Esophagus muscularis mucosa (tissue), 4 donors: ENCODE data around the gene CASS4. TPM values are rescaled to one million over a fixed set of nuclear protein-coding genes. Genes with fewer than 3 reads are reported as not detected.

Experiments
- DNase-seq: peaks from one replicate; pipeline ENCODE4 v3.0.0-alpha.2; 2017; ENCODE audit errors: extremely low spot score
- H3K27ac ChIP-seq, 4 donors: fragments of 200-600 bp; sonication (generic); replicated peaks in 1 of 4; 1 replicate in 3 of 4; 2 replicates in 1 of 4; pipeline ENCODE4 v1.5.1; 2016 to 2019; ENCODE audit warnings: mild to moderate bottlenecking in 1 of 4
- H3K27me3 ChIP-seq, 4 donors: fragments of 200-600 bp; sonication (generic); one replicate each; pipeline versions ENCODE4 v1.5.1 to v1.6.0; 2016 to 2019
- H3K36me3 ChIP-seq, 4 donors: fragments of 200-600 bp; sonication (generic); one replicate each; pipeline ENCODE4 v1.5.1; 2016 to 2019
- H3K4me1 ChIP-seq, 4 donors: fragments of 200-600 bp; sonication (generic); one replicate each; pipeline ENCODE4 v1.5.1; 2016 to 2019
- H3K4me3 ChIP-seq, 4 donors: fragments of 200-600 bp; sonication (generic); 1 replicate in 2 of 4; 2 replicates in 2 of 4; pipeline ENCODE4 v1.5.1; 2016 to 2019; ENCODE audit warnings: mild to moderate bottlenecking in 4 of 4, moderate library complexity in 1 of 4
- H3K9me3 ChIP-seq, 4 donors: fragments of 200-600 bp; sonication (generic); 1 replicate in 3 of 4; 2 replicates in 1 of 4; pipeline ENCODE4 v1.5.1; 2016 to 2019
- EP300 ChIP-seq: sonication (generic); formaldehyde crosslinking; IDR thresholded peaks from one replicate; pipeline ENCODE4 v1.6.1; 2017; ENCODE audit warnings: antibody characterized with exemption
- POLR2A ChIP-seq: fragments of 450-650 bp; IDR thresholded peaks from one replicate; pipeline ENCODE4 v1.6.1; 2017; ENCODE audit warnings: antibody characterized with exemption, moderate library complexity, mild to moderate bottlenecking, low read depth
- POLR2AphosphoS5 ChIP-seq, 2 donors: sonication (generic); formaldehyde crosslinking; IDR thresholded peaks; one replicate each; pipeline ENCODE4 v1.6.1; 2017; ENCODE audit warnings: antibody characterized with exemption in 2 of 2
- WGBS: methylation state at CpG from one replicate; pipeline ENCODE4 v1.1.5; 2018; 5-methylcytosine and 5-hydroxymethylcytosine counted together
- intact Hi-C: fragments of 100-400 bp; cut with DNase I; formaldehyde crosslinking; loops from one replicate; pipeline ENCODE4 v1.15.1; 2023
- total RNA-seq, 4 donors: library from RNA; depleted of rRNA; stranded (reverse); fragments of >200 nt; gene quantifications; one replicate each; pipeline versions ENCODE4 v1.1.0 to v1.2.1, GENCODE V29; 2016
- TF ChIP-seq, protein P1 (sequence below), 3 experiments: fragments of 200-600 bp in 2 of 3; fragments of 450-650 bp in 1 of 3; sonication (generic) in 2 of 3; IDR thresholded peaks; one replicate each; pipeline ENCODE4 v1.5.1; 2017 to 2019; ENCODE audit warnings: antibody characterized with exemption in 3 of 3, mild to moderate bottlenecking in 2 of 3, moderate library complexity in 1 of 3

Gene CASS4
- total RNA-seq, 4 donors from 2014 or later = 3.1 to 8.1 (median 5.4) TPM

DNA sequence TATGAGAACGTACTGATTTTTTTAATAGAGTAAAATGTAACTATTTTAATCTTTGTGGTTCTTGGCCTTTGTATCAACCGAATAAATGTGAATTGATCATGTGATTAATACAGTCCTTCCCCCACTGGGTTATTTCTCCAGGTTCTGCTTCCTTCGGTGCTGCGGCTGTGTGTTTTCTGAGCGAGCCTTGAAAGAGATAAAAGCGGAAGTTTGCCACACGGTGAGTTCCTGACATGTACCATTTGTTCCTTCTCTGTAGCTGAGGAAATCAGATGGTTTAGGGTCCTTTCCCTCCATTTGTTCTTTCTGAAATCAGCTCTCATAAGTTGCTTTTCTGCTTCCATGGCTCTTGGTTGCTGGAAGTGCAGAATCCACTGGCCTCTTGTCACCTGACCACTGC is 71.9 kb downstream of the CASS4 start:
- DNase-seq = no peak
- H3K4me1 ChIP-seq = no peaks in the 10 kb centered on the region
- WGBS = 67% methylated on average over 7 of the region's 7 CpGs
- TF ChIP-seq POLR2A (no peak), EP300 (no peak)
- TF ChIP-seq, protein P1, sequence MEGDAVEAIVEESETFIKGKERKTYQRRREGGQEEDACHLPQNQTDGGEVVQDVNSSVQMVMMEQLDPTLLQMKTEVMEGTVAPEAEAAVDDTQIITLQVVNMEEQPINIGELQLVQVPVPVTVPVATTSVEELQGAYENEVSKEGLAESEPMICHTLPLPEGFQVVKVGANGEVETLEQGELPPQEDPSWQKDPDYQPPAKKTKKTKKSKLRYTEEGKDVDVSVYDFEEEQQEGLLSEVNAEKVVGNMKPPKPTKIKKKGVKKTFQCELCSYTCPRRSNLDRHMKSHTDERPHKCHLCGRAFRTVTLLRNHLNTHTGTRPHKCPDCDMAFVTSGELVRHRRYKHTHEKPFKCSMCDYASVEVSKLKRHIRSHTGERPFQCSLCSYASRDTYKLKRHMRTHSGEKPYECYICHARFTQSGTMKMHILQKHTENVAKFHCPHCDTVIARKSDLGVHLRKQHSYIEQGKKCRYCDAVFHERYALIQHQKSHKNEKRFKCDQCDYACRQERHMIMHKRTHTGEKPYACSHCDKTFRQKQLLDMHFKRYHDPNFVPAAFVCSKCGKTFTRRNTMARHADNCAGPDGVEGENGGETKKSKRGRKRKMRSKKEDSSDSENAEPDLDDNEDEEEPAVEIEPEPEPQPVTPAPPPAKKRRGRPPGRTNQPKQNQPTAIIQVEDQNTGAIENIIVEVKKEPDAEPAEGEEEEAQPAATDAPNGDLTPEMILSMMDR (IDR thresholded peaks at IDR 0.05) = no peak
- H3K9me3 ChIP-seq = no peaks in the 10 kb centered on the region
- no peak overlapping the region for H3K4me3 ChIP-seq
- peaks cover 35 to 97% (median 81%) of the 10 kb centered on the region in 4 donors for H3K36me3 ChIP-seq
- intact Hi-C loops = no loop called here
- H3K27ac ChIP-seq = no peak overlapping the region
- H3K27me3 ChIP-seq = no peaks in the 10 kb centered on the region

DNA sequence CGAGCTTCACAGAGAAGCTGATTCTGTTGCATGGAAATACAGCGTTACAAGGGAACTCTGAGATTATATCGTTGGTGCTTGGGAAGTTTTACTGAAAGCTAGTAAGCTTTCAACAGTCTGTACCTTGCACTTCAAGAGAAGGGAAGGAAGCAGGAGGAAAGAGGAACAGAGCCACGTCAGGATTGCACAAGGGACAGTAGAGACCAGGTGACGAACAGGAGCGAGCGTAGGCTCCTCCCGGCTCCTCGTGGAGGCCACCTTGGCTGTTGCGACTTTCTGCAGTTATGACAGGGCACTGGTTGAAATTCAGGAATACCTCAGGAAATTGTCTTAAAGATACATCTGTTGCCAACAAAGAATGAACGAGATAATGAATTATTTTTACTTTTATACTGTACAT is 75.2 kb downstream of the CASS4 start:
- no peak for TF ChIP-seq EP300
- TF ChIP-seq, protein P1 (IDR thresholded peaks at IDR 0.05) = no peak
- TF ChIP-seq POLR2A = no peak
- TF ChIP-seq POLR2AphosphoS5 (IDR thresholded peaks at IDR 0.05) = no peak
- 73% methylated on average over 11 of the region's 11 CpGs for WGBS
- Histone ChIP-seq H3K4me1 (peaks cover 0 to 6% (median 0%) of the 10 kb centered on the region in 4 donors), H3K4me3 (no peak overlapping the region), H3K36me3 (peaks cover 20 to 96% (median 78%) of the 10 kb centered on the region in 4 donors), H3K9me3 (no peaks in the 10 kb centered on the region), H3K27me3 (no peaks in the 10 kb centered on the region), H3K27ac (no peak overlapping the region)
- intact Hi-C loops = no loop called here
- DNase-seq = no peak

DNA sequence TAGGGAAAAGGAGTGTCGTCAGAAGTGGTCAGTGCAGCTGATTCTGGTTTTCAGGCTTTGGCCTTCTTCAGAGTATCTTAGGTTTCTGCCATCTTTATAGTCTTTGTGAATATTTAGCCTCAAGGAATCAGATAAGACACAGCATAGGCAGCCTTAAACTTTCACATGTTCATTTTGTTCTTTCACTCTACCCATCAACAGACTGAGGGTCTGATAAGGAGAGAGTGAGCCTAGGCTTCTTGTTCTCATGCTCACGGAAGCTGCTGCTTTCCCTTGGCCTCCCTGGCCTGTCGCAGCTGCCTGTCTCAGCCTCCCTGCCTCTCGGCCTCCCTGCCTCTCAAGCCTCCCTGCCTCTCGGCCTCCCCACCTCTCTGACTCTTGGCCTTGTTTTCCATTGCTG is 76.5 kb downstream of the CASS4 start:
- Histone ChIP-seq H3K36me3 (peaks cover 20 to 96% (median 75%) of the 10 kb centered on the region in 4 donors), H3K27ac (no peak overlapping the region), H3K9me3 (no peaks in the 10 kb centered on the region), H3K27me3 (no peaks in the 10 kb centered on the region), H3K4me1 (peaks cover 0 to 6% (median 0%) of the 10 kb centered on the region in 4 donors), H3K4me3 (no peak overlapping the region)
- no peak for DNase-seq
- no peak for TF ChIP-seq POLR2A
- TF ChIP-seq POLR2AphosphoS5 (IDR thresholded peaks at IDR 0.05) = no peak
- TF ChIP-seq, protein P1 (IDR thresholded peaks at IDR 0.05) = no peak
- TF ChIP-seq EP300 = no peak
- WGBS = 98% methylated on average over 5 of the region's 5 CpGs
- intact Hi-C loops = no loop called here

DNA sequence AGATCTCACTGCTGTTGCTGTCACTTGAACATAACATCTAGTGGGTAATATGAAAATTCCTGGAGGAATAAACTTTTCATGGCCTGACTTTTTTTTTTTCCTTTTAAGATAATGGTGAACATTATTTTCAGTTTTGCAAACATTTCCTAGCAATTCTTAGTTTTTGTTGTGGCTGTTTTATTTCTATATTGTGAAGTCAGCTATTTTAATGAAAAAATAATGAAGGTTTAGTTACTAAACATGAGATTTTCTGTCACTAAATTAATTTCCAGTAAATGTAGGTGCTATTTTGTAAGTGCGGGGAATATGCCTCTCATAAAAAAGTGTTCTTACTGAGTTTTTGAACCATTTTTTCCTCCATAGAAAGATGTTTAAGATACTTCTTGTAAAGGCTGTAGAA is 89.1 kb downstream of the CASS4 start:
- Histone ChIP-seq H3K27me3 (no peaks in the 10 kb centered on the region), H3K27ac (no peak overlapping the region), H3K36me3 (peaks cover 13 to 48% (median 27%) of the 10 kb centered on the region in 4 donors), H3K4me1 (no peaks in the 10 kb centered on the region), H3K4me3 (no peak overlapping the region), H3K9me3 (peaks cover 0 to 4% (median 0%) of the 10 kb centered on the region in 4 donors)
- intact Hi-C loops = no loop called here
- TF ChIP-seq, protein P1 (IDR thresholded peaks at IDR 0.05) = no peak
- TF ChIP-seq POLR2AphosphoS5 (IDR thresholded peaks at IDR 0.05) = no peak
- no peak for TF ChIP-seq EP300
- no peak for TF ChIP-seq POLR2A
- WGBS = 100% methylated on average over 1 of the region's 1 CpG
- no peak for DNase-seq

DNA sequence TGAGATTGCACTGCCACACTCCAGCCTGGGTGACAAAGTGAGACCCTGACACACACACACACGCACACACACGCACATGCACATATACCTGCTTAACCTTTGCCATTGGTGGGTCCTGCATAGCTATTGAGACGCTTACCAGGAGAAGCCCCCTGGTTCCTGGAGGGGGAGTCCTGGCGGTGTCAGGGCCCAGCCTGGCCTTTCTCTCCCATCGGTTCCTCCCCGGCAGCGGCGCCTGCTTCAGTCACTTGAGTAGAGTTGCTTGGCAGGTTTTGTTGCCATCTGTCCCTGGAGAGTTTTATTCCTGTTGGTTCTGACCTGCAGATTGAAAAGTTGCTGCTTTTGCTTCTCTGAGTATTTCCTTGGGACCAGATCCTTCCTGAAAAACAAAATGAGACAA is 91.9 kb downstream of the CASS4 start:
- intact Hi-C loops = no loop called here
- no peak overlapping the region for H3K4me3 ChIP-seq
- TF ChIP-seq EP300 (no peak), POLR2AphosphoS5 (IDR thresholded peaks at IDR 0.05) (no peak), POLR2A (no peak)
- TF ChIP-seq, protein P1 (IDR thresholded peaks at IDR 0.05) = no peak
- 99% methylated on average over 8 of the region's 8 CpGs for WGBS
- H3K9me3 ChIP-seq = no peaks in the 10 kb centered on the region
- no peak overlapping the region for H3K27ac ChIP-seq
- H3K4me1 ChIP-seq = no peaks in the 10 kb centered on the region
- no peak for DNase-seq
- H3K27me3 ChIP-seq = no peaks in the 10 kb centered on the region
- H3K36me3 ChIP-seq = peaks cover 0 to 26% (median 10%) of the 10 kb centered on the region in 4 donors
